Transverse colon (tissue), 4 donors: ENCODE measurements around the gene RABGAP1L.

ENCODE experiments used
- EP300 ChIP-seq: sonication (generic); formaldehyde crosslinking; IDR thresholded peaks from one replicate; pipeline ENCODE4 v1.6.1; 2017; ENCODE audit warnings: antibody characterized with exemption, low read depth
- POLR2AphosphoS5 ChIP-seq, 3 donors: sonication (generic); formaldehyde crosslinking; IDR thresholded peaks; one replicate each; pipeline ENCODE4 v1.6.1; 2016; ENCODE audit warnings: antibody characterized with exemption in 3 of 3
- TF ChIP-seq, protein P1 (sequence below), 5 experiments: fragments of 200-600 bp in 3 of 5; fragments of 450-650 bp in 2 of 5; sonication (generic) in 3 of 5; IDR thresholded peaks; 1 replicate in 2 of 5; 2 replicates in 3 of 5; pipeline ENCODE4 v1.5.1; 2016 to 2017; ENCODE audit warnings: antibody characterized with exemption in 5 of 5, inconsistent platforms in 3 of 5, mild to moderate bottlenecking in 2 of 5, moderate library complexity in 1 of 5

DNA sequence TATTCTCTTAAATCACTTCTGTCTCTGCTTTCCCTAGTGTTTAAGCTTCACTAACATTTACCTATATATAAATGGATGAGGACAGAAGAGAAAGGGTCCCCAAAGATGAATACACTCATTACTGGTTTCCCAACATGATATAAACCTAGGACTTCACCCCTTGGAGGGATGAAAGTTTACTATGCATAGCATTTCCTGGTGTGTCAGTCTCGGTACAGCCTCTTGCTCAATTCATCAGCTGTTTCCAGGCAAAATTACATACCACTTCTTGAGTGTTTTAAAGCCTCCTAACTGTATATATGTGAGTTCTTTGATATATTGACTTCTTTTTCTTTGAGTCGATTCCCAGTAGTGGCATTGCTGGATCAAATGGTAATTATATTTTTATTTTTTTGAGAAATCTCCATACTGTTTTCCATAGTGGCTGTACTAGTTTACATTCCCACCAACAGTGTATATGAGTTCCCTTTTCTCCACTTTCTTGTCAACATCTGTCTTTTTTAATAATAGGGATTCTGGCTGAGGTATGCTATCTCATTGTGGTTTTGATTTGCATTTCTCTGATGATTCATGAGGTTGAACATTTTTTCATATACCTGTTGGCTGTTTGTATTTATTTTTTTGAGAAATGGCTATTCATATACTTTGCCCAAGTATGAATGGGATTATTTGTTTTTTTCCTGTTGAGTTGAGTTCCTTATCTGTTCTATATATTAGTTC lies 581.1 kb downstream of the RABGAP1L start:
- TF ChIP-seq, protein P1, sequence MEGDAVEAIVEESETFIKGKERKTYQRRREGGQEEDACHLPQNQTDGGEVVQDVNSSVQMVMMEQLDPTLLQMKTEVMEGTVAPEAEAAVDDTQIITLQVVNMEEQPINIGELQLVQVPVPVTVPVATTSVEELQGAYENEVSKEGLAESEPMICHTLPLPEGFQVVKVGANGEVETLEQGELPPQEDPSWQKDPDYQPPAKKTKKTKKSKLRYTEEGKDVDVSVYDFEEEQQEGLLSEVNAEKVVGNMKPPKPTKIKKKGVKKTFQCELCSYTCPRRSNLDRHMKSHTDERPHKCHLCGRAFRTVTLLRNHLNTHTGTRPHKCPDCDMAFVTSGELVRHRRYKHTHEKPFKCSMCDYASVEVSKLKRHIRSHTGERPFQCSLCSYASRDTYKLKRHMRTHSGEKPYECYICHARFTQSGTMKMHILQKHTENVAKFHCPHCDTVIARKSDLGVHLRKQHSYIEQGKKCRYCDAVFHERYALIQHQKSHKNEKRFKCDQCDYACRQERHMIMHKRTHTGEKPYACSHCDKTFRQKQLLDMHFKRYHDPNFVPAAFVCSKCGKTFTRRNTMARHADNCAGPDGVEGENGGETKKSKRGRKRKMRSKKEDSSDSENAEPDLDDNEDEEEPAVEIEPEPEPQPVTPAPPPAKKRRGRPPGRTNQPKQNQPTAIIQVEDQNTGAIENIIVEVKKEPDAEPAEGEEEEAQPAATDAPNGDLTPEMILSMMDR (IDR thresholded peaks at IDR 0.05), result no peak
- TF ChIP-seq EP300, result no peak
- TF ChIP-seq POLR2AphosphoS5 (IDR thresholded peaks at IDR 0.05), result no peak
